ENCODE data around the gene RPN2. TPM values are rescaled to one million over a fixed set of nuclear protein-coding genes. Genes with fewer than 3 reads are reported as not detected.
A peak's percentile ranks its signal among the peaks of the same experiment; 100 is the strongest.

The RPN2 gene
- total and polyA plus RNA-seq, 9 of the 15 experiments (the other 6 are each of a cell fraction or from before 2014, with no cell fraction given), result 168 to 548 (median 325) TPM

GRCh38 chr20:37192137-37192854 lies 13.2 kb downstream of the RPN2 start (continued):
- TF ChIP-seq CBX3 (IDR thresholded peaks at IDR 0.05; ENCODE audit: borderline replicate concordance in 1 of 2, low read length in 2 of 2), result 0 out of 3 replicates have a peak, but pooled peaks of 1 of the 2 experiments have one; percentile 37
- no peak for TF ChIP-seq ZFX (CRISPR knock-in tag; IDR thresholded peaks at IDR 0.05)
- no peak for TF ChIP-seq HDAC1 (IDR thresholded peaks at IDR 0.05)
- TF ChIP-seq FOXA1 (IDR thresholded peaks at IDR 0.05; ENCODE audit: borderline replicate concordance), result no peak
- TF ChIP-seq MBD2 (IDR thresholded peaks at IDR 0.05; ENCODE audit: borderline replicate concordance, low read depth), result no peak
- TF ChIP-seq MNT (conservative IDR thresholded peaks at IDR 0.05), result no peak
- no peak for TF ChIP-seq CBFA2T2 (conservative IDR thresholded peaks at IDR 0.05)
- TF ChIP-seq SNAPC5 (CRISPR knock-in tag; IDR thresholded peaks at IDR 0.05), result no peak
- TF ChIP-seq POLR3G (IDR thresholded peaks at IDR 0.05; ENCODE audit: extremely low read depth, insufficient read length, insufficient replicate concordance), result no peak
- no peak; a peak in 1 of 4 replicates for TF ChIP-seq TBL1XR1 (IDR thresholded peaks at IDR 0.05; ENCODE audit: low read length in 2 of 2)
- TF ChIP-seq, protein P1, sequence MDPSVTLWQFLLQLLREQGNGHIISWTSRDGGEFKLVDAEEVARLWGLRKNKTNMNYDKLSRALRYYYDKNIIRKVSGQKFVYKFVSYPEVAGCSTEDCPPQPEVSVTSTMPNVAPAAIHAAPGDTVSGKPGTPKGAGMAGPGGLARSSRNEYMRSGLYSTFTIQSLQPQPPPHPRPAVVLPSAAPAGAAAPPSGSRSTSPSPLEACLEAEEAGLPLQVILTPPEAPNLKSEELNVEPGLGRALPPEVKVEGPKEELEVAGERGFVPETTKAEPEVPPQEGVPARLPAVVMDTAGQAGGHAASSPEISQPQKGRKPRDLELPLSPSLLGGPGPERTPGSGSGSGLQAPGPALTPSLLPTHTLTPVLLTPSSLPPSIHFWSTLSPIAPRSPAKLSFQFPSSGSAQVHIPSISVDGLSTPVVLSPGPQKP (CRISPR knock-in tag; IDR thresholded peaks at IDR 0.05), result no peak
- TF ChIP-seq ZNF740 (CRISPR knock-in tag; IDR thresholded peaks at IDR 0.05), result no peak
- no peak for TF ChIP-seq ZNF740 (tag; IDR thresholded peaks at IDR 0.05)
- no peak for TF ChIP-seq ZNF407 (IDR thresholded peaks at IDR 0.05; ENCODE audit: low read depth)
- peak; percentile 65; the same call in 1 of the 2 replicates for TF ChIP-seq XRCC5 (IDR thresholded peaks at IDR 0.05; ENCODE audit: low read depth, low read length)
